Skeletal muscle satellite cell (primary cell): ENCODE measurements around the gene LEF1.

Experiments
- H3K27me3 ChIP-seq: 2 replicates; pipeline ENCODE4 v1.7.0; 2013; ENCODE audit warnings: low read length; ENCODE audit not compliant: control insufficient read depth, insufficient read depth
- H3K36me3 ChIP-seq: 2 replicates; pipeline ENCODE4 v1.7.0; 2013; ENCODE audit warnings: mild to moderate bottlenecking, control low read depth, low read length; ENCODE audit not compliant: insufficient read depth
- H3K4me1 ChIP-seq: 2 replicates; pipeline ENCODE4 v1.7.0; 2013; ENCODE audit warnings: low read length; ENCODE audit not compliant: control insufficient read depth, insufficient read depth
- H3K4me2 ChIP-seq: 2 replicates; pipeline ENCODE4 v1.7.0; 2013; ENCODE audit warnings: mild to moderate bottlenecking, low read length
- H3K4me3 ChIP-seq: 2 replicates; pipeline ENCODE4 v1.7.0; 2013; ENCODE audit warnings: low read length
- H3K9ac ChIP-seq: 2 replicates; pipeline ENCODE4 v1.7.0; 2013; ENCODE audit warnings: mild to moderate bottlenecking, low read depth, low read length, moderate library complexity
- H3K9me3 ChIP-seq: replicated peaks from 2 replicates; pipeline ENCODE4 v1.7.0; 2013; ENCODE audit warnings: mild to moderate bottlenecking, control low read depth, low read length

Gene LEF1

GRCh38 chr4:108037884-108038283 is 130.8 kb downstream of the LEF1 start:
- Histone ChIP-seq H3K9ac (no peak overlapping the region), H3K9me3 (no peaks in the 10 kb centered on the region), H3K27me3 (no peaks in the 10 kb centered on the region), H3K4me3 (no peak overlapping the region), H3K36me3 (peaks cover 6% of the 10 kb centered on the region), H3K4me2 (no peak overlapping the region), H3K4me1 (no peaks in the 10 kb centered on the region)

- no peaks in the 10 kb centered on the region for H3K4me1 ChIP-seq
These were observed 132.5 kb downstream of the LEF1 start for GRCh38 chr4:108036213-108036612.

GRCh38 chr4:108035691-108036090 is 133.0 kb downstream of the LEF1 start:
- no peak overlapping the region for H3K4me2 ChIP-seq
- H3K27me3 ChIP-seq = no peaks in the 10 kb centered on the region
- no peaks in the 10 kb centered on the region for H3K9me3 ChIP-seq
- no peaks in the 10 kb centered on the region for H3K4me1 ChIP-seq
- H3K4me3 ChIP-seq = no peak overlapping the region
- H3K36me3 ChIP-seq = peaks cover 9% of the 10 kb centered on the region
- H3K9ac ChIP-seq = no peak overlapping the region

More at GRCh38 chr4:108036213-108036612, 132.5 kb downstream of the LEF1 start:
- no peak overlapping the region for H3K9ac ChIP-seq
- H3K9me3 ChIP-seq = no peaks in the 10 kb centered on the region
- H3K4me3 ChIP-seq = no peak overlapping the region
- H3K4me2 ChIP-seq = no peak overlapping the region
- H3K27me3 ChIP-seq = no peaks in the 10 kb centered on the region
- H3K36me3 ChIP-seq = peaks cover 8% of the 10 kb centered on the region

GRCh38 chr4:108034565-108034964 is 134.2 kb downstream of the LEF1 start:
- Histone ChIP-seq H3K9ac (no peak overlapping the region), H3K27me3 (no peaks in the 10 kb centered on the region), H3K4me1 (peaks cover 7% of the 10 kb centered on the region), H3K4me3 (no peak overlapping the region), H3K9me3 (no peaks in the 10 kb centered on the region), H3K4me2 (no peak overlapping the region), H3K36me3 (peaks cover 9% of the 10 kb centered on the region)

GRCh38 chr4:108033348-108033747 is 135.4 kb downstream of the LEF1 start:
- no peak overlapping the region for H3K4me3 ChIP-seq
- H3K27me3 ChIP-seq = no peaks in the 10 kb centered on the region
- no peak overlapping the region for H3K9ac ChIP-seq
- H3K4me1 ChIP-seq = peaks cover 11% of the 10 kb centered on the region
- no peaks in the 10 kb centered on the region for H3K9me3 ChIP-seq
- no peak overlapping the region for H3K4me2 ChIP-seq
- peaks cover 9% of the 10 kb centered on the region for H3K36me3 ChIP-seq

GRCh38 chr4:108031427-108032083 is 137.2 kb downstream of the LEF1 start:
- H3K4me3 ChIP-seq = no peak overlapping the region
- peaks cover 11% of the 10 kb centered on the region for H3K4me1 ChIP-seq
- H3K36me3 ChIP-seq = peaks cover 9% of the 10 kb centered on the region

GRCh38 chr4:108030332-108030731 is 138.4 kb downstream of the LEF1 start:
- Histone ChIP-seq H3K9me3 (no peaks in the 10 kb centered on the region), H3K9ac (no peak overlapping the region), H3K4me2 (no peak overlapping the region), H3K36me3 (peaks cover 9% of the 10 kb centered on the region), H3K4me1 (peaks cover 11% of the 10 kb centered on the region), H3K27me3 (no peaks in the 10 kb centered on the region), H3K4me3 (no peak overlapping the region)

More at GRCh38 chr4:108031427-108032083, 137.2 kb downstream of the LEF1 start:
- Histone ChIP-seq H3K9me3 (no peaks in the 10 kb centered on the region), H3K4me2 (no peak overlapping the region), H3K9ac (no peak overlapping the region), H3K27me3 (no peaks in the 10 kb centered on the region)

- Histone ChIP-seq H3K4me3 (no peak overlapping the region), H3K9me3 (no peaks in the 10 kb centered on the region), H3K4me1 (peaks cover 11% of the 10 kb centered on the region), H3K9ac (no peak overlapping the region), H3K27me3 (no peaks in the 10 kb centered on the region), H3K4me2 (no peak overlapping the region), H3K36me3 (peaks cover 9% of the 10 kb centered on the region)
These were observed 139.0 kb downstream of the LEF1 start for GRCh38 chr4:108029731-108030130.

- Histone ChIP-seq H3K9ac (no peak overlapping the region), H3K36me3 (peaks cover 6% of the 10 kb centered on the region), H3K9me3 (no peaks in the 10 kb centered on the region), H3K4me1 (peaks cover 11% of the 10 kb centered on the region), H3K27me3 (no peaks in the 10 kb centered on the region), H3K4me2 (no peak overlapping the region), H3K4me3 (no peak overlapping the region)
These were observed 139.6 kb downstream of the LEF1 start for GRCh38 chr4:108029016-108029720.

- Histone ChIP-seq H3K4me1 (peaks cover 7% of the 10 kb centered on the region), H3K9ac (no peak overlapping the region), H3K36me3 (peaks cover 4% of the 10 kb centered on the region), H3K9me3 (no peaks in the 10 kb centered on the region), H3K4me2 (no peak overlapping the region), H3K27me3 (no peaks in the 10 kb centered on the region), H3K4me3 (no peak overlapping the region)
These were observed 143.9 kb downstream of the LEF1 start for GRCh38 chr4:108024878-108025165.

- H3K9ac ChIP-seq = no peak overlapping the region
- H3K4me1 ChIP-seq = peaks cover 1% of the 10 kb centered on the region
- H3K4me3 ChIP-seq = no peak overlapping the region
- H3K9me3 ChIP-seq = no peaks in the 10 kb centered on the region
- H3K27me3 ChIP-seq = no peaks in the 10 kb centered on the region
- no peak overlapping the region for H3K4me2 ChIP-seq
- peaks cover 4% of the 10 kb centered on the region for H3K36me3 ChIP-seq
These were observed 144.5 kb downstream of the LEF1 start for GRCh38 chr4:108024085-108024877.
